Stomach (tissue), 4 donors: ENCODE data around the gene APP.

Source experiments
- EP300 ChIP-seq: sonication (generic); formaldehyde crosslinking; IDR thresholded peaks from one replicate; pipeline ENCODE4 v1.6.1; 2017; ENCODE audit warnings: antibody characterized with exemption
- POLR2AphosphoS5 ChIP-seq, 3 donors: sonication (generic); formaldehyde crosslinking; IDR thresholded peaks; one replicate each; pipeline ENCODE4 v1.6.1; 2016; ENCODE audit warnings: antibody characterized with exemption in 3 of 3
- TF ChIP-seq, protein P1 (sequence below), 7 experiments: fragments of 450-650 bp in 4 of 7; fragments of 200-600 bp in 3 of 7; sonication (generic) in 3 of 7; IDR thresholded peaks; one replicate each; pipeline ENCODE4 v1.5.1; 2016 to 2019; ENCODE audit warnings: antibody characterized with exemption in 7 of 7, control low read depth in 2 of 7, mild to moderate bottlenecking in 1 of 7

DNA sequence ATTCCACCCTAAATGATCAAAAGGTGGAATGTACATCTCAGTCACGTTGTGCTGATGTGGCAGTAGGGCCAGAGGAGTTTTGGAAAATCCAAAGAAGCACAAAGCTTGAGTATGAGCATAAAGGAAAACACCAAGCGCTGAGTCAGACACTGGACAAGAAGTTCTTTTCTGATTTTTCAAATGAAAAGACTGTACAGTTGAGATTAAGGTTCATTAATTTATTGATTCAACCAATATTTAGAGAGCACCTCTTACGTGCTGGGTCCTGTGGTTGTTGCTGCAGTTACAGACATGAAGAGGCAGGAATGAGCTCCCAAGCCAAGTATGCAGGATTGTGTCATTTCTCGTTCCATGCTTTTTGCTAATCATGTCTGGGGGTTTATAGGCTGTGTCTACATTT is 28.9 kb upstream of the APP start:
- TF ChIP-seq POLR2AphosphoS5 (IDR thresholded peaks at IDR 0.05) = no peak
- TF ChIP-seq, protein P1, sequence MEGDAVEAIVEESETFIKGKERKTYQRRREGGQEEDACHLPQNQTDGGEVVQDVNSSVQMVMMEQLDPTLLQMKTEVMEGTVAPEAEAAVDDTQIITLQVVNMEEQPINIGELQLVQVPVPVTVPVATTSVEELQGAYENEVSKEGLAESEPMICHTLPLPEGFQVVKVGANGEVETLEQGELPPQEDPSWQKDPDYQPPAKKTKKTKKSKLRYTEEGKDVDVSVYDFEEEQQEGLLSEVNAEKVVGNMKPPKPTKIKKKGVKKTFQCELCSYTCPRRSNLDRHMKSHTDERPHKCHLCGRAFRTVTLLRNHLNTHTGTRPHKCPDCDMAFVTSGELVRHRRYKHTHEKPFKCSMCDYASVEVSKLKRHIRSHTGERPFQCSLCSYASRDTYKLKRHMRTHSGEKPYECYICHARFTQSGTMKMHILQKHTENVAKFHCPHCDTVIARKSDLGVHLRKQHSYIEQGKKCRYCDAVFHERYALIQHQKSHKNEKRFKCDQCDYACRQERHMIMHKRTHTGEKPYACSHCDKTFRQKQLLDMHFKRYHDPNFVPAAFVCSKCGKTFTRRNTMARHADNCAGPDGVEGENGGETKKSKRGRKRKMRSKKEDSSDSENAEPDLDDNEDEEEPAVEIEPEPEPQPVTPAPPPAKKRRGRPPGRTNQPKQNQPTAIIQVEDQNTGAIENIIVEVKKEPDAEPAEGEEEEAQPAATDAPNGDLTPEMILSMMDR (IDR thresholded peaks at IDR 0.05) = no peak
- no peak for TF ChIP-seq EP300
